Left renal pelvis (tissue), 4 donors: ENCODE results near the gene CX3CR1. TPM values are rescaled to one million over a fixed set of nuclear protein-coding genes. Genes with fewer than 3 reads are reported as not detected.

ENCODE experiments used
- DNase-seq, 4 donors: peaks; one replicate each; pipeline ENCODE4 v3.0.0-alpha.2; 2013; ENCODE audit warnings: low read depth in 4 of 4, low spot score in 3 of 4
- polyA plus RNA-seq, 4 donors: library from polyadenylated mRNA; unstranded; fragments of 120-200 nt; gene quantifications; one replicate each; pipeline ENCODE4 v1.2.1, GENCODE V29; 2013; ENCODE audit not compliant: insufficient read length in 4 of 4

The CX3CR1 gene
- polyA plus RNA-seq, 4 donors: 1.7 to 6.1 (median 4.5) TPM

GRCh38 chr3:39271363-39271914, 8.4 kb downstream of the CX3CR1 start:
- DNase-seq: no peak

DNA sequence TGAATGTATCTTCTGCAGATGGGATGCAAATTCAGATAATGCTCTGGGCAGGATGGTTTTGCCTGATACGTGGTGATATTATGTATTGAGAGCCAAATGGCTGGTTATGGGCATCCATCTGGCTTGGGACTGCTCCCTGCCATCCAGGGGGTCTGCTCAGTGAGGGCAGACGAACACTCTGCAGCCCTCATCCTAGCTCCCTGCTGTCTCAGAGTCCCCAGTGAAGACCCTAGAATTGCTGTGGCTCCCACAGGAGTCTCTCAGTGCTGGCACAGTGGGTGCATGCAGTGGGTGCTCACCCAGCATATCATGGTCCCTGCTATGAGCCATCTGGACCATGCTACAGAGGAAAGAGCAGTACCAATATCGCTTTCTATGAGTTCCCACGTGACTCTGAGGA, 10.3 kb downstream of the CX3CR1 start:
- DNase-seq: no peak

DNA sequence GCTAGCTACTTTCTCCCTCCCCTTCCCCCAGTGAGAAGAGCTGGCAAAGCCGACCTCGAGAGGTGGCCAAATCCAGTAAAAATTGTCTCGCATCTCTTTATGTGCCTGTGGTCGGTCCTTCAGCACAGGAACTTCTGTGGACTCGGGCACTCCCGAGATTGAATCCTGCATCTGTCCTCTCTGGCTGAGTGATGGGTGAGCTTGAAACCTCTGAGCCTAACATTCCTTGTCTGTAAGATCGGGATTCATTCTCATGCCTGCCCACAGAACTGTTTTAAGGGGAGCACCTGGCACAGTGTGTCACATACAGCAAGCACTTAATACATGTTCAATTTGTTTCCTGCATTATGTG, 11.3 kb downstream of the CX3CR1 start:
- DNase-seq: no peak

DNA sequence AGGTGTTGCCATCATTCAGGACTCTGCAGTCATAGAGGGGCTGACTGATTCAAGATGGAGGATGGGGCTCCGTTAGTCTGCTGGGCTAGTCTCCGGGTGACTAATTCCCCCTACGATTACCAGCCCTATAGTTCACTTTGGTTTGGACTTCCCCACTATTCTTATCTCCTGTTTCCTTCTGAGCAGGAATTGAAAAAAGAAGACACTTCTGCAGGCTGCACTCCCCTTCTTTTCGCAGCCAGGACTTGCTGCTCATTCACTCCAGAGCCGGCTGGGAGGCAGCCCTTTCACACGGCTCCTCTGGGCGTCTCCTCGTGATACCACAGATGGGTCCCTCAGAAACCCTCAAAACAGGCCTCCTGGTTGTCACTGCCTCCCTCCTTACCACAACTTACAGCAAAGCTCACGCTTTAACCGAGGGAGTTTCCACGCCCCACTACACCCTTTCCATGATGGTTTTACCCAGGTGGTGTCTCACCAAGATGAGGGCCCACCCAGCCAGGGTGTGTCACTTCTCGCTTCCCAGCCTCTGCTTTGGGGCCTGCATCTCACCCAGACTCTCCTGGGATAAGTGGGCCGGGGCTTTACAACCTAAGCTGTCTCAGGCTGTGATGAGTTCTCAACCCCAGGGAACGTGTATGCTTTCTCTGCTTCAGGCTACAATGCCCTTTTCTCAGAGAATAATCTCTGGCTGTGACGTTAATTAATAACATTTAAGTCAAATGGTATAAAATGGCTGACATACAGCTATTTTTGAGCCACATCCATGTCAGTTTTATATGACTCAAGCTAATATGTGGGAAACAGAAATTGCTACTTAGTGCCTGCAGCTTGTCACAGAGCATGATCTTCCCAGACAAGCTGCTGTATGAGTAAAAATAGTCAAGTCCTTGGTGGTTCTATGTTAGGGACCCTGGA, 11.9 kb downstream of the CX3CR1 start:
- no peak for DNase-seq

DNA sequence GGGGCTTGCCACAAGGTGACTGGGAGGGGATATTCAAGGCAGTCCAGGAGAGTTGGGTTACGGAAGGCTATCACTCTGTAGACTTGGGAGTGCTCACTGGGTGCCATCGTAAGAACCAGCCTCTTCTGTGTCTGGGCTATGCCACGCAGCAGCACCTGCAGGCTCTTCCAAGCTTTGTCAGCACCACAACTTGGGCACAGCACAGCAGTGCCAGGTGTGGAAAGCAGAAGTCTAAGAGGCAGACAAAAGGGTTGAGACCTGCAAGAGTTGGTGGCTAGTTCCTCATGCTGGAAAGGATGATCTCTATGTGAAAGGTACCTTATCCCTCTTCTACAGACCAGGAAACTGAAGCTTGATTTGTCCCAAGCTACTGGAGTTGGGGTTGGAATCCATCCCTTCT, 15.8 kb downstream of the CX3CR1 start:
- DNase-seq: no peak

- DNase-seq: no peak
Measured at GRCh38 chr3:39263576-39263975, 16.3 kb downstream of the CX3CR1 start.

GRCh38 chr3:39262846-39263245, 17.0 kb downstream of the CX3CR1 start:
- DNase-seq: no peak

- DNase-seq: no peak
Measured at GRCh38 chr3:39261726-39262125, 18.1 kb downstream of the CX3CR1 start.

DNA sequence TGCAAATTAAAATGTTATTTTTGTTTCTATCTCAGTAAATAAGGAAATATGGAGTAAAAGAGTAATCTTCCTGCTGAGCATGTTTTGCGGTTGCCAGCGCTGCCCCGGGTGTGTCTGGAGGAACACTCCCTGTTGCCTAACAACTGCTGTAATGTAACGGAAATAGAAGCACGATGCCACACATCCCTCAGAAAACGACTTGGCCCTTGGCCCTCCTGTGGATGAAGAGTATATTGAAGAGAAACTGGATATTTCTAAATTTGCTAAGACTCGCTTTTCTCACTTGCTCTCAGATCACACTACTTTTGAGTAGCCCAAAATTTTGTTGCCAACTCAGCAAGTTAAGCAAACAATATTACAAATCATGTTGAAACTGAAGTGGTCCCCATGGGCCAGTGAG, 18.9 kb downstream of the CX3CR1 start:
- peak in 2 of 4 donors; percentile 12 to 24 for DNase-seq

- DNase-seq: no peak
Measured at GRCh38 chr3:39260318-39260717, 19.5 kb downstream of the CX3CR1 start.

DNA sequence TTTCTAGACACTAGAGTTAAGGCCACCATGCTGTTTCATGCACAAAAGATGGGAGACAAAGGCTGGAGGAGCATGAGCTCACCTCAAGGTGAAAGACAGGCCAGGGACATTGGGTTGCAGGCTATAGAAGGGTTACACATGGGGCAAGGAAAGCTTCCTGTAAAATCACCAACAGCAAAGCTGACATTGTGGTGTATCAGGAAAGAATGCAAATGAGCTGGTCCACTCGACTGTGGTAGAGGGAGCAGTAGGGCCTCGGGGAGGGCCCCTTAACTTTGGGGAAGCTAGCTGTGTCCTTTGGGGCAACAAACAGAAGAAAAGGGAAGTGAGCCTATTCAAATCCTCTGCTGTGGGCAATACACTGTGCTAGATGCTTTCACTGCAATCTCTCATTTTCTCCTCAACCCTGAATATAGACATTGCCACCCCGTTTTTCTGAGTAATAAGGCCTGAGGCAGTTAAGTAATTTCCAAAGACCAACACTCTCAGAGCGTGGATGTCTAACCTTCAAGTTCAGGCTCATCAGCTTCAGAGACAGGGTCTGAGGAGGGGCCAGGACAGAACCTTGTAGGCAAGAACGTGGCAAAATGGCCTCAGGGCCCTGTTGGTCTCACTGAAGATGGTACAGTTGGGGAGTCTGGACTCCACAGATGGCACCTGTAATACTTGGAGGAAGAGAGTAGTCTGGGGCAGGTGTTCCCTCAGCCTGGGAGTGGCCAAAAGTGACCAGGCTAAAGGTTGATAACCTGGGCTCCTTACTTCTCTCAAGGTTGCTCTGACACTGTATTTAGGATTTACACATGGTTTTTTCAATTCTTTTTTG, 24.1 kb downstream of the CX3CR1 start:
- no peak for DNase-seq

GRCh38 chr3:39254806-39255449, 24.9 kb downstream of the CX3CR1 start:
- no peak for DNase-seq

DNA sequence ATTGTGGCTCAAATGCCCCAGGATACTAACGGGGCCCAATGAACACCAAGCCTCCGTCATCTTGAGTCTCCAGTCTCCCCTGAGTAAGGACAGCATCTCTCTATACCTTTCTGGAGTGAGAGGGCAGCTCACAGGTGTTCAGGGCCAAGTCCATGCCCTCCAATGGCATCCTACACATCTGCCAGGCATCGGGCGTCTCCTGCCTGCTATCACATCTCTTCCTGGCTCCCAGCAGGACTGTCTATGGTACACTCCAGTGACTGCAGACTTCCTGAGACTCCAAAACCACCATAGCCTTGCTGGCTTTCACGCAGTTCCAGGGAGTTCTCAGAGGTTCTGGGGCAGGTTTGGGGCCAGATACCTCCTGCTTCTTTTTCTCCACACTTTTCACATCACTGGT, 28.3 kb downstream of the CX3CR1 start:
- DNase-seq: no peak

DNA sequence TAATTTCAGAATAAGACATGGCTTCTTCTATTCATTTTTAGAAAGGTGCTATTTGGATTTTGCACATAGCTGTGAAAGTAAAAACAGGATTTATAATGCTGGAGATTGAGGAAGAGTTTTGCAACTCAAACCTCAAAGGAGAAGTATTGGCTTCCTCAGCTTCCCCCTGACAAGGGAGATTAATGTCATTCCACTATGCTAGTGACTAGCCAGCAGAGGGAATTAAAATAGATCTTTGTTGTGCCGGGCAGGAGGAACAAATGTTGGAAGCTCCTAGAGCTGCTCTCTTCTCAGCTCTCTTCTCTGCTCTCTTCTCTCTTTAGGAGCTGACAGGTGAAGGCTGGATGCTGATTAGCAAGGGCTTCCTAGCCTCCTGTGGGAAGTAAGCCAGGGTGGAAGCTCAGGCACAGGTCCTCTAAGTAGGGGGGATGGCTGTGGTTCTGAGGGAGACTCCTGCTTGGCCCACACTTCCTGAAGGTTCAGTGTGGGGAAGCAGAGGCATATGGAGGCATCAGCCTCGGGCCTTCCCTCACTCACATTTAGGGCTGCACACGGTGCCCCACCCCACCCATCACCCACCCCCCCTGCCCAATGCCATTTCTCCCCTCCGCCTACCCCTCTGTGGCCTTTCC, 29.6 kb downstream of the CX3CR1 start:
- DNase-seq: peak in 1 of 4 donors; percentile 3

DNA sequence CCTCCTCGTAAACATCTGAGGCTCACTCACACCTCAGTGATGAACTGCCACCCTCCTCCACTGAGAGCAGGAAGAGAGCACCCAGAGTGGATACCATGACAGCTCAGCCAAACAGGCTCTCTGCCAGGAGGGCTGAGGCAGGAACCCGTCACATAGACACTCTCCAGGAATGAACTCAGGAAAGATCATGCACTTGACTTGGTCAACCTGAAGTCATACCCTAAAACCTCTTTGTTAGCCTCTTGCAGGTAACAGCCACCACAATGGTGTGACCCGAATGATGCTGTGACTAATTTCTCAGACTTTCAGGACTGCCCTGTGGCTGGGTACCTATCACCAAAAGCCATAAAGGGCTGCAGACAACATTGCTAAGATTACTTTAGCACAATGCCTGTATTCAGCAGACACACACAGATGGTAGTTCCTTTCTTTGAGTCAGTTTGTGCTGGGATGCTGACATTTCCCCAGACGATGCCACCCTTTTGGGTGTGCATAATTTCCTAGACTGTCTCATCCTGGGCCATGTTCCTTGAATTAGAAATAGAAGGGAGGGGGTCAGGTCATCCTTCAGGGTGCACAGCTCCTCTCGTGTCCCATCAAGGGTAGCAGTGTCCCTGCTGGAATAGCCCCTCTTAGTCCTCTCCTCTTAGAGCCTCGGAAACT, 30.3 kb downstream of the CX3CR1 start:
- DNase-seq: no peak

- DNase-seq: no peak
Measured at GRCh38 chr3:39241561-39241960, 38.3 kb downstream of the CX3CR1 start.

DNA sequence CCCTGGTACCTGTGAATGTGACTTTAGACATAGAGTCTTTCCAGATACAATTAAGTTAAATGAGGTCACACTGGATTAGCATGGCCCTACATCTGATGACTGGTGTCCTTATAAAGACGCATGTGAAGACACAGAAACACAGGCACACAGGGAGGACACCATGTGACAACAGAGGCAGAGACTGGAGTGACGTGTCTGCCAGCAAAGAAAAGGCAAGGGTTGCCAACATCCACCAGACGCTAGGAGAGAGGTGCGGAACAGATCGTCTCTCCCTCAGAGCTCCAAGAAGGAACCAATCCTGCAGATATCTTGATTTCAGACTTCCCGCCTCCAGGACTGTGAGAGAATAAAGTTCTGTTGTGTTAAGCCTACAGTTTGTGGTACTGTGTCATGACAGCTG, 42.8 kb downstream of the CX3CR1 start:
- no peak for DNase-seq

GRCh38 chr3:39234651-39235050, 45.2 kb downstream of the CX3CR1 start:
- DNase-seq: no peak

- no peak for DNase-seq
Measured at GRCh38 chr3:39232859-39233258, 47.0 kb downstream of the CX3CR1 start.

DNA sequence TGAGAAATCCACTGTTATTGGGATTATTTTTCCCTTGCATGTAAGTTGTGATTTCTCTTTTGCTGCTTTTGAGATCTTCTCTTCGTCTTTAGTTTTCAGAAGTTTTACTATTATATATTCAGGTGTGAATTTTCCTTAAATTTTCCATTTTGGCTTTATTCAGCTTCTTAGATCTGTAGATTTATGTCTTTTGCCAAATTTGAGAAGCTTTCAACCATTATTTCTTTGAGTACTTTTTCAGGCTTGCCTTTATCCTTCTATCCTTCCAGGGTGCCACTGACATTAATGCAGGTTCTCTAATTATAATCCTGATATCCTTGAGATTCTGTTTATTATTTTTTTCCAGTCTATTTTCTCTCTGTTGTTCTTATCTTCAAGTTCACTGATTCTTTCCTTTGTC, 49.4 kb downstream of the CX3CR1 start:
- DNase-seq: no peak
